IPS DF 4.7 (cell line): ENCODE results near the gene GJB4.
"Not testable (repeated sequence)": the region's sequence is repeated elsewhere in the genome, so short reads cannot be mapped to it uniquely, and the experiment has no call there.

Experiments
- DNase-seq: peaks from one replicate; pipeline ENCODE4 v3.0.0-alpha.2; 2013; ENCODE audit warnings: low spot score; ENCODE audit errors: extremely low read depth

The GJB4 gene

DNA sequence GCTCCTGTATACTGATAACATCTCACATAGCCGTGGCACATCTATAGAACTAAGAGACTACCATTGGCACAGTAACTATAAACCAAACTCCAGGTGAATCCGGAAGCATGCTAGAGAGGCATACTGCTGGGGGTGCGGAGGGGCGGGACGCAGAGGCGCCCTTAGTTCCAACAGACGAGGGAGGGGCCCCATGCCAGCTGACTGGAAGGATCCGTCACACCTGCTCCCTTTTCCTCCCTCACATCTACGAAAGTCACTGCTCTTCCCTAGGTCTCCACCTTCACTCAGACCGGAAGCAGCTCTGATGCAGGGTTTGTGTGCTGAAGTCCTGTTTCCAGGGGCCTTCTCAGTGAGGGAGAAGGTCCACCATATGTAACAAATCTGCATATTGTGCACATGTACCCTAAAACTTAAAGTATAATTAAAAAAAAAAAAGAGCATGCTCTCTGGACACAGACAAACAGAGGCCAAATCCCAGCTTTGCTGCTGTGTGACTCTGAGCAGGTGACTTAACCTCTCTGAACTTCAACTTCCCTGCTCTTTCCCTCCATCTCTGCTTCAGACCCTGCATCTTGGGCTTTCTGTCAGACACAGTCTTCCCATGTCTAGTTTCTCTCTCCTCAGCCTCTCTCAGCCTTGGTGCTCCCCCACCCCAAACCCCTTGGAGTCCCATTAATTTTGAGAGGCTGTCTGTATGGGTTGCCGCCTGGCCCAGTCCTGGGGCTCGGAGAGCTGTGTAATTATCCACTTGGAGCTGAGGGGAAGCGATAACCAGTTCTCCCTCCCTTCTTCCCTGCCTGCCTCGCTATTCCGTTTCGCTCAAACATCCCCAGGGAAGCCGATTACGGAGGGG is 12.5 kb upstream of the GJB4 start:
- DNase-seq: no peak

DNA sequence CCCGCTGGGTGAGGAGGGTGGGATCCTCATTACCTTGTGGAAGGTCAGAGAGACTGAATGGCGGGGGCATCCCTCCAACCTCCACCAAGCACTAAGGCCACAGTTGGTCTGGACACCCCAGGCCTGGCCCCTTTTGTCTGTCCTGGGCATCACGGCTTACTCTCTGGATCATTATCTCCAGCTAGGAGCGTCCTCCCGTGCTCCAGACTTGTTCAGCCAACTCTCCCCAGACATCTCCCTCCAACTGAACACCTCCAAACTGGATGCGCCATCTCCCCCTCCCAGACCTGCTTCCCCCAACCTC is 11.9 kb upstream of the GJB4 start:
- no peak for DNase-seq

- no peak for DNase-seq
Observed at GRCh38 chr1:34749992-34750391, 9.5 kb upstream of the GJB4 start.

DNA sequence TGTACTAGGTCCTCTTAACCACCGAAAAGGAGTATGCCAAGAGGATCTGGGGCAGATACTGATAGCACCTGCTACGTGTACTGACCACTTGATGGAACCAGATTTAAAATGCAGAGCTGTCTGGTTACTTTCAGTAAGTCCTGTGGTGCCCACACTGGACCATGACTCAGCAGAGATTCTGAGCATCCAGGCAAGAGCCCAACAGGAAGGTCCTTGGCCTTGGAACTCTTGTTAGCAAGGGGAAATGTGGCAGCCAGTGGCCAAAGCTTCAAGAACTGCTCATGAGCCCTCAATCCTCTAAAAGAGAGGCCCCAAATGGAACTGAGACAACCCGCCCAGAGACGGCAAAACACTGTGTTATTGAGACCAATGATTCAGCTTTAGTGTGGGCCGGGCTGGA is 8.9 kb upstream of the GJB4 start:
- DNase-seq: no peak

GRCh38 chr1:34753163-34753562 is 6.4 kb upstream of the GJB4 start:
- DNase-seq: no peak

DNA sequence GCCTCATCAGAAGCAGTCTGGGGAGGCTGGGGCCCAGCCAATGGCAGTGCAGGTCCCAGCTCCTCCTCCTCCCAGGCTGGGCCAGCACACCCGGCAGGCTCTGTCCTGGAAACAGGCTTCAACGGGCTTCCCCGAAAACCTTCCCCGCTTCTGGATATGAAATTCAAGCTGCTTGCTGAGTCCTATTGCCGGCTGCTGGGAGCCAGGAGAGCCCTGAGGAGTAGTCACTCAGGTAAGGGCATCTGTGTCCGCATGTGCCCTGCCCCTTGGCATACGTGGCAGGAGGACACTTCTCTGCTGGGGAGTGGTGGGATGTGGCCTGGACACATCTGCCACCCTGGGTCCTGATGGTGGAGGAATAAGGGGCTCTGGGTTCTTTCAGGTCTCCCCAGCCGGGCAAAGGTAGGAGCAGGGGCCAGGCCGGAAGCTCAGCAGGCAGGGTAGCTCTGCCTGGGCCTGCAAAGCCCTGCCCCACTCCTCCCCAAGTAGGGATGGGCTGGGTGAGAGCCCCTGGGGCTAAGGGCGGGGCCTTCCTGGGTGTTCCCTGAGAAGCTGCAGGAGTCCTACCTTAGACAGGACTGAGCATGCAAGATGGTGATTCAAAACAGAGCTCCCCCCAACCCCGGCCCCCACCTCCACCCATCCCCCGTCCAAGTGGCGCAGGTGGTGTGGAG is 4.4 kb upstream of the GJB4 start, which contains the start of gene GJB5:
Gene GJB5, plus strand, starts transcription at position 84 of the 674 bp plus-strand sequence. CDS start 2,284 bp downstream, outside the sequence.
- DNase-seq: no peak

DNA sequence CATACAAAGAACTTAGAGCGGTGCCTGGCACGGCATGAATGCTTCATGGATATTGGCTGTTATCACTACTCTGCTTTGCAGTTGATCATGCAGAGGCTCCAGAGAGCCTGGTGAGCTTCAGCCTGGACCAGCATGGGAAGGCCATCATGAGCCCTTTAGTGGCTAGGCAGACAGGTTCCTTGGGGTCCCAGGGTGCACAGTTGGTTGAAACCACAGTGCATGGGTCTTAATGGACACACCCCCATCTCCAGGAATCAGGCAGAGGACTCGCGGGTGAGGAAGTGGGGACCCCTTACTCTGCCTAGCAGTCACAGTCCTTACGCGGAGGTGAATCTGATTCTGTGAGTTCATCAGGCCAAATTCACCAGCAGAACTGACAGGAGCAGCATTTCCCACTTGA is 3.6 kb upstream of the GJB4 start:
- no peak for DNase-seq

DNA sequence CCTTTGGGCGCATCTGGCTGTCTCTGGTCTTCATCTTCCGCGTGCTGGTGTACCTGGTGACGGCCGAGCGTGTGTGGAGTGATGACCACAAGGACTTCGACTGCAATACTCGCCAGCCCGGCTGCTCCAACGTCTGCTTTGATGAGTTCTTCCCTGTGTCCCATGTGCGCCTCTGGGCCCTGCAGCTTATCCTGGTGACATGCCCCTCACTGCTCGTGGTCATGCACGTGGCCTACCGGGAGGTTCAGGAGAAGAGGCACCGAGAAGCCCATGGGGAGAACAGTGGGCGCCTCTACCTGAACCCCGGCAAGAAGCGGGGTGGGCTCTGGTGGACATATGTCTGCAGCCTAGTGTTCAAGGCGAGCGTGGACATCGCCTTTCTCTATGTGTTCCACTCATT is 2.2 kb upstream of the GJB4 start:
- DNase-seq: no peak

- no peak for DNase-seq
Observed at GRCh38 chr1:34758751-34759150, 789 bp upstream of the GJB4 start.

- no peak for DNase-seq
Observed at GRCh38 chr1:34761176-34761761, 1.7 kb downstream of the GJB4 start.

- no peak for DNase-seq
Observed at GRCh38 chr1:34761776-34762307, 2.3 kb downstream of the GJB4 start.

- no peak for DNase-seq
Observed at GRCh38 chr1:34762474-34763141, 3.1 kb downstream of the GJB4 start.

- no peak for DNase-seq
Observed at GRCh38 chr1:34763142-34763781, 3.7 kb downstream of the GJB4 start.

GRCh38 chr1:34768856-34769255 is 9.3 kb downstream of the GJB4 start:
- DNase-seq: no peak

DNA sequence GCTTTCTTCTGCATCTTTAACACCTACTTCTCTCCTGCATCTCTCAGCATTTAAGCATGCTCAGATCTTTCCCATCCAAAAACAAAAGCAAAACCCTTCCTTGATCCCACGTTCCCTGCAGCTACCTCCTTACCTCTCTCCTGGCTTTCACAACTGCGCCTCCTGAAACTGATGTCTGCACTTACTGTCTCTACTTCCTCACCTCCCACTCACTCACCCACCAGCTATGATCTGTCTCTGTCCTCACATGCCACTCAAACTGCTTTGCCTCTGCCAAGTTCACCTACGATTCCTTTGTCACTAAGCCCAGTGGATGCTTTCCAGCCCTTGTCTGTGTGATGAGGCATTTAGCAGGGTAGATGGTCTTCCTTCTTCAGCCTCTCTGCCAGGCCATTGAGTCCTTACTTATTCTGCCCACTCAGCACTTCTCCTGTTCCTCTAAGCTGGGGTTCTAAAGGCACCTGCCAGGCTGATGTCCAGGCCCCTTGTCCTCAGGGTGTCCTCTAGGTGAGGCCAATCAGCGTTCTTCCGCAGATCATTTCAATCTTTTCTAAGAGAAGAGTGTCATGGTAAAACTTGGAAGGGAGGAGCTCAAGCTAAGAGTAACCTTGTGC is 11.5 kb downstream of the GJB4 start:
- no peak for DNase-seq

DNA sequence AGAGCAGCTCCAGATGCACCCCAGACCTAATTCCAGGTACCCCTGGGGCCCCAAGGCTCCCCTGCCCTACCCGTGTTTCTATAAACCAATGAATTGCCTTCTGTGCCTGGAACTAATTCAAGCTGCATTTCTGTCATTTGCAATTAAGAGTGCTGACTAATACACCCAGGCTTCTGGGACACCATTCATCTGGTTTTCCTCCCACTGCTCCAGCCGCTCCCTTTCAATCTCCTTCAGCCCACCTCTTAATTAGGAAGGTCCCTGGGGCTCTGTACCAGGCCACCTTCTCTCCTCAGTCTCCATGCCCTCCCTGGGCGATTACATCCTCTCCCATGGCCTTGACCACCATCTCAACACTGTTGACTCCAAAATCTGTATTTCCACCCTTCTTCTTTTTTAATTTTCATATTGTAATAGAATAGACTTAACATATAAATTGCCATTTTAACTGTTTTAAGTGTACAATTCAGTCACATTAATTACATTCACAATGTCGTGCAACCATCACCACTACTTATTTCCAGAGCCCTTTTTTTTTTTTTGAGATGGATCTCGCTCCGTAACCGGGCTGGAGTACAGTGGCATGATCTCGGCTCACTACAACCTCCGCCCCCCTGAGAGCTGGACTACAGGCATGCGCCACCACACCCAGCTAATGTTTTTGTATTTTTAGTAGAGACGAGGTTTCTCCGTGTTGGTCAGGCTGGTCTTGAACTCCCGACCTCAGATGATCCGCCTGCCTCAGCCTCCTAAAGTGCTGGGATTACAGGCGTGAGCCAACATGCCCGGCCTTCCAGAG is 12.2 kb downstream of the GJB4 start:
- DNase-seq: no peak

GRCh38 chr1:34773114-34773513 is 13.6 kb downstream of the GJB4 start:
- DNase-seq: not testable (repeated sequence)

DNA sequence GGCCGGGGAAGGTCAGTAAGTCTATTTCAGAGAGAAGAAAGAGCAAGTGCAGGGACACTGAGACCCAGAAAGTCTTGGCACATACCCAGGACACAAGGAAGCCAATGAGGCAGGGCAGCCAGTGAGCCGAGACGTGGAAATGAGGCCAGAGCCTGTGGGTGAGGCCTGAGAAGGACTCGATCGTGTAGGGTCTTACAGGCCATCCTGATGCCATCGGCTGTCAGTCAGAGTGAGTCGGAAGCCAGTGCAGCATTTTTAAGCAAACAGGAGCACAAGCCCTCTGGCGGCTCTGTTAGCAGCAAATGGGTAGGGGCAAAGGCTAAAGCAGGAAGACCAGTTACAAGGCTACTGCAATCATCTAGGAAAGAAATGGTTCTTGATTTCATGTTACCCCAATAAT is 15.4 kb downstream of the GJB4 start:
- no peak for DNase-seq

- no peak for DNase-seq
Observed at GRCh38 chr1:34776911-34777310, 17.4 kb downstream of the GJB4 start.
